ELR (cell line): ENCODE measurements around the gene LAPTM5.

Experiments used
- DNase-seq: peaks from one replicate; pipeline ENCODE4 v3.0.0-alpha.2; 2015; ENCODE audit warnings: low read depth

LAPTM5 gene

GRCh38 chr1:30755334-30755733, 2.2 kb downstream of the LAPTM5 start:
- no peak for DNase-seq

- DNase-seq, result no peak
Observed at GRCh38 chr1:30754684-30755171, 2.8 kb downstream of the LAPTM5 start.

- DNase-seq, result no peak
Observed at GRCh38 chr1:30753660-30754123, 3.9 kb downstream of the LAPTM5 start.

DNA sequence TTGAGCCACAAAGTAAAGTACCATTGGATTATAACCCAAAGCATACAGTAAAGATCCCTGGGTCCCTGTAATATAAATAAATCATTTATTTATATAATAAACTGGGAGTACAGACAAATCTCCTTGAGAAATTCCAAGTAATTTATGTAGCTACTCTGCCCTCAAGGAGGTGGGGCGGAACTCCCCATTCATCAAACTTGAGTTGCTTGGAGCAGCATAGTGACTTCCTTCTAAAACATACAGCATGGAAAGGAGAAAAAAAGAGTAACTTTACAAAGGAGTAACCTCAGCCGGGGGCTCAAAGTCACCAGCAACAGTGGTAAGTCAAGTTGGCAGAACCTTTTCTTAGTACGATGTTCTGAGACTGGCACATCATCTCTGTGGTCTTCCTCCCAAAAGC, 4.5 kb downstream of the LAPTM5 start:
- DNase-seq, result no peak

DNA sequence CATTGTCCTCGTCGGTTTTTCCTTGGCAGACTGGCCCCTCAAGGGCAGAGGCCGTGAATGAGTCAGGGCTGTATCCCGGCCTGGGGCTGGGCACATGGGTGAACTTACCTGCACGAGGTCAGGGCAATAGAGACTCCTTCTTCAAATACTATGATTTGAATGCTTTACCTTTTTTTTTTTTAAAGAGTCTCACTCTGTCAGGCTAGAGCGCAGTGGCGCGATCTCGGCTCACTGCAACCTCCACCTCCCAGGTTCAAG, 5.0 kb downstream of the LAPTM5 start:
- no peak for DNase-seq

- DNase-seq, result no peak
Observed at GRCh38 chr1:30751830-30752650, 5.5 kb downstream of the LAPTM5 start.

- DNase-seq, result no peak
Observed at GRCh38 chr1:30750731-30751291, 6.8 kb downstream of the LAPTM5 start.

DNA sequence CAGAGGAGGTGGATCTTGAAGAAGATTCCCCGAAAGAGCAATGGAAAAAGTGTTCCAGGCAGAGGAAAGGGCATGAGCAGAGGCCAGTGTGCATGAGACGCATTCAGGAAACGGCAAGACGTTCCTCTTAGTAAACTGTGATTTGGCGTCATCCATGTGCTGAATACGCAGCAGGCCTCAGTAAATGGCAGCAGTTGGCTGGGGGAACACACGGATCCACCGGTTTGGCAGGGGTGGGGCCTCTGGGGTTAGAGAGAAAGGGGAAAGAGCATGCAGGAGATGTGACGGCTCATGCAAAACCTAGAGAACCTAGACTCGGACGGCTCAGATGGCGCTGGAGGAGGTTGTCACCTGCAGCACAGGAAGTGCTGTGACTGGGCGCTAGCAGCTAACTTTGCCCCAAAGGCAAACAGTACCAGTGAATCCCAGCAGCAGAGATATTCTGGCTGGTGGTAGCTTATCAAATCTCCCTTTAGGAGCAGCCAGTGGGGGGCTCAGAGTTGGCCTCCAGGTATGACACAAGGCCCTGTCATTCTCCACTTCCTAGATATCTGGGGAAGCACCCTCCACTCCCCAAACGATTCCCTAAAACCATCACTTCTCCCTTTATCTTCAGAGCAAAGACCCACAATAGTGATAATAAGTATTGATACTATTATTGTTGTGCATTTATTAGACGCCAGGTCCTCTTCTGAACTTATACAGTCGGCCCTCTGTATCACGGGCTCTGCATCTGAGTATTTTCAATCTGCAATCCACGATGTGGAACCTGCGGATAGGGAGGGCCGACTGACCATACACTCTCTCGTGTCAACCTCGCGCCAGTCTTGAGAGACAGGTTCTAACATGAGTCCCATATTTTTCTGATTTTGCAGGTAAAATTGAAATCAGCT, 7.6 kb downstream of the LAPTM5 start:
- DNase-seq, result no peak

DNA sequence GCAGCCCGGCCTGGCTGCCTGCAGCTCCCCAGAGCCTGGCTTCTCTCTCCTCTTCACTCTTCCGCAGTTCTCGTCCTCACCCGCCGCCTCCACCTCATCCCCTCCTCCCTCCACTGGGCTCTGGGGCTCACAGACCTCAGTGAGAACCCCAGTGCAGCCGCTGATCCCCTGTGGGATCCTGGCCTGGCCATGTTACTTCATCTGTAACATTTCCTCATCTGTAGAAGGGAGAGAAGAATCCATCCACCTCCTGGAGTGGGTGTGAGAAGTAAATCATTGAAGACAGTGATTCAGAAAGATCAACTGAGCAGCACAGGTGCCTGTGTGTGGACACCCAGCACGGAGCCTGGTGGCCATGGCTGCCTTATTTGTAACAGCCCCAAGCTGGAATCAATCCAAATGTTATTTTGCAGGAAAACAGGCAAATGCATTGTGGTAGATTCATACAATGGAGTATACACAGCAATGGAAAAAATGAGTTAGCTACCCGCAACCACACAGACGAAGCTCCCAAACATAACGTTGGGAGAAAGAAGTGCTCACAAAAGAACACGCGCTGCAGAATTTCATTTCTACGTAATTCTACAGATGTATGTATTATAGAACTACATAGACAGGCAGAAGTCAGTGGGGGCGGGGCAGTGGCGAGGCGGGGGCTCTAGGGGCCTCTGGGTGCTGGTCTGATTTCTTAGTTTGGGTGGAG, 8.7 kb downstream of the LAPTM5 start:
- DNase-seq, result no peak

GRCh38 chr1:30748098-30748698, 9.4 kb downstream of the LAPTM5 start:
- DNase-seq, result no peak

- DNase-seq, result no peak
Observed at GRCh38 chr1:30747033-30748008, 10.3 kb downstream of the LAPTM5 start.

DNA sequence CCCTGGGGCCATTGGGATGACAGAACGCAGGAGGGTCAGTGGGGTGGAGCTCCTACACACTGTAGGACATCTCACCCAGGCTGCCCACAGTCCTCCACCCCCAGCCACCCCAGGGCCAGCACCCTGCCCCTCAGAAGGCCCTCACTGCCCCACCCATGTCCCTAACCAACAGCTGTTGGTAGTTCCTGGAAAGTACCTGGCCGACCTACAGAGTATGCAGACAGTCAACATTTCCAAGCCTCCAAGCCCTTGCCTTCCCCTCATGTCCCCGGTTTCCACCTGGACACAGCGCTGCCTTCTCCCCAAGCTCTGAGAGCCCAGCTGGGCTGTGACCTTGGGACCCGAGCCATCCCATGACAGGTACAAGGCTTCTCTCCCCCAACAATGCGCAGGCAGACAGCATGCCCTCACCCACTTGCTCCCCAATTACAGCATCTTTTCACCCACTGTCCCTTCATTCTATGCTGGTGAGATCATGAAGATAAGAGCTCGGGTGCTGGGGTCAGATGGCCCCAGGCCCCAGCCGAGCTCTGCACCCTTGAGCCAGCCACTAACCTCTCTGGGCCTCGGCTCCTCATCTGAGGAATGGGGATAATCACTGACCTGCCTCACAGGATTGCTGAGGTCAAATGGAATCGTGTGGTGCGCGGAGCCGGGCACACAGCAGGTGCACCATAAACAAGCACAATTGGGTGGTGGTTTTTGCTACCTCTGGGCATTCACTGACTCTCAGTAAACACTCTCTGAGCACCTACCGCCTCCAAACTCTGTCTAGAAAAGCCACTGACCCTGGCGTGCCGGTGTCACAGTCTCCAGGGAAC, 11.2 kb downstream of the LAPTM5 start:
- DNase-seq, result no peak

DNA sequence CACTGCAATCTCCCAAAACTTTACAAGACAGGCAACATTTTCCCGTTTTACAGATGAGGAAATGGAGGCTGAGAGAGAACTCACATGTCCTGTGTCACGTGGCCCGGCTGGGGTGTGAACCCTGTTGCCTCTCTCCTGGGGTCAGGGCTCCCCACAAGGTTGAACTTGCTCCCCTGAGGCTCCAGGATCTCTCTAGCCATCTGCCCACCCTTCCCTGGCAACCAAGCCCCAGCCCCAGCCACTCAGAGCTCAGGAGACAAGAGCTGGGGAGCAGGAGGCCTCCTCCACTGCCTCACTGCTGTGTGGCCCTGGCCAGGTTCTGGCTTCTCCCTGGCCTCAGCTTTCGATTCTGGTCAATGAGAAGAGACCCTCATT, 11.8 kb downstream of the LAPTM5 start:
- no peak for DNase-seq

- DNase-seq, result no peak
Observed at GRCh38 chr1:30745156-30745833, 12.3 kb downstream of the LAPTM5 start.

DNA sequence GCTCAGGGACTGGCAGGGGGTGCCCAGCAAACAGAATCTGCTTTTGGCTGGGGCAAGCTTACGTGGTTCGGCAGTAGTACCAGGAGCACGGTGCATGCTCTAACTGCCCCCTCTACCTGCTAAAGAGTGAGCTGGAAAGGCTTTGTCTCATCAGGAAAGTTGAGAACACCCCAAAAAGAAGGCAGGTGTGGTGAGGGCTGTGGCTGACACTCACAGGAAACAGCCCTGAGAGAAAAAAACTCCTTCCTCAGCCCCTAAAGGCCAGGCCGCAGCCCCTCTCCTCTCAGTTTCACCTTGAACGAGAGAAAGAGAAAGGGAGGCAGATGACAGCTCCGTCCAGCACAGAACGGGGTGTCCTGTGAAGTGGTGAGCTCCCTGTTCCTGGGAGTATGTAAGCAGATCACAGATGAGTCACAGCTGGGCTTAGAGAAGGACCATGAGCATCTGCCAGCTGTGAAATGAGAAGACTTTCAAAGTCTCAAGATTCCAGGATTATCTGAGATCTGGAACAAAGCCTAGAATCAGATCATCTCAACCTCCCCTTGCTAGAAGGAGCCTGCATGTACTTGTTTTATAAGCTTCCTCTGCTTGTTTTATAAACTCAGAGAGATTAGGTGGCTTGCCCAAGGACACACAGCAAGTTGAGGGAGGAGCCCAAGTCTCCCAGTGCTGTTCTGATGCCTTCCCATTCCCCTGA, 13.4 kb downstream of the LAPTM5 start:
- no peak for DNase-seq

- DNase-seq, result no peak
Observed at GRCh38 chr1:30743584-30744059, 14.0 kb downstream of the LAPTM5 start.

DNA sequence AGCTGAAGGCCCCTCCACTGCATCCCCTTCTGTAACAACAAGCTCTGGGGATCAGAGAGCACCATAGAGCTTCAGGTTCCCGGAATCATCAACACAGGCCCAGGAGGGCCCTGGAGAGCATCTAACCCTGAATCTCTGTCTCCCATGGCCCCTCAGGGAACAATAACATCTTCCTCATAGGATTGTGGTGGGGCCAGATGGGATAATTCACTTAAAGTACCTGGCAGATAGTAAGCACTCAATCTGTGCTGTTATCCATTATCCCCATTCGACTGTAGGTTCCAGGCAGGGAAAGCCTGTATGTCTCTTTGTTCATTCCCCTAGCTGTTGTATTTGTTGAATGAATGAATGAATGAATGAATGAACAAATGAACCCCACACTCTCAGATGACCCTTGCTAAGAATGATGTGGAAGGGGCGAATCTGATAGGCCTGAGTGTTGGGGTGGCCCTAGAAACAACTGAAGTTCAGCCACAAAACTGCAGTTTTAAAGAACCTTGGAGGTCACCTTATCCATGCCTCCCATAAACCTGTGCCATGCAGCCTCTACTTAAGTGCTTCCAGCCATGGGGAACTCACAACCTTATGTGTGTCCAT, 14.5 kb downstream of the LAPTM5 start:
- no peak for DNase-seq
